ENCODE results near the gene ITGA2. TPM values are rescaled to one million over a fixed set of nuclear protein-coding genes. Genes with fewer than 3 reads are reported as not detected.

ITGA2 gene
- total and polyA plus RNA-seq, 9 of the 15 experiments (the other 6 are each of a cell fraction or from before 2014, with no cell fraction given), result 0.01 to 0.09 (median 0.03) TPM; not detected in 5

GRCh38 chr5:53017794-53018391 lies 28.7 kb downstream of the ITGA2 start (continued):
- TF ChIP-seq THAP7 (CRISPR knock-in tag; IDR thresholded peaks at IDR 0.05) (no peak), LEF1 (IDR thresholded peaks at IDR 0.05) (no peak)

- H3K4me3 ChIP-seq, result no peak overlapping the region
- H3K27me3 ChIP-seq (ENCODE audit: control insufficient read depth in 2 of 2, insufficient read depth in 2 of 2, low read length in 2 of 2), result peaks cover 0 to 11% of the 10 kb centered on the region in 2 experiments; a peak in 1 of 5 replicates
- H2AFZ ChIP-seq (ENCODE audit: low read depth, low read length), result no peak overlapping the region
- H3K27ac ChIP-seq (ENCODE audit: extremely low read depth, low read depth, low read length), result no peak overlapping the region
- FAIRE-seq, result peak; percentile 52
- POLR2A ChIA-PET, result no interaction called here
- peak in 3 of 4 experiments; percentile 12 to 37 (median 27) for DNase-seq (ENCODE audit: extremely low read depth in 1 of 4, low spot score in 3 of 4)
- in situ Hi-C loops (cut with MboI), result no loop called here
- H3K36me3 ChIP-seq (ENCODE audit: control insufficient read depth, insufficient read depth, low read length), result no peaks in the 10 kb centered on the region
- no peaks in the 10 kb centered on the region for H3K9me1 ChIP-seq (ENCODE audit: control insufficient read depth, insufficient read depth, low read length)
- H3K9me3 ChIP-seq (replicated peaks; ENCODE audit: control insufficient read depth, insufficient read depth, low read depth, low read length), result no peaks in the 10 kb centered on the region
- intact Hi-C loops (cut with micrococcal nuclease), result no loop called here
- peak; percentile 81 for ATAC-seq
- CTCF ChIA-PET (ENCODE audit: low intra/inter-chr PET ratio), result no interaction called here
- no TSS peak for BruUV-seq (replicated peaks)
- no peak overlapping the region for H3K9ac ChIP-seq (ENCODE audit: insufficient read depth in 1 of 2, low read depth in 2 of 2, low read length in 2 of 2)
- H4K20me1 ChIP-seq (replicated peaks; ENCODE audit: control insufficient read depth, insufficient read depth, low read length), result no peaks in the 10 kb centered on the region
- H3K4me2 ChIP-seq (ENCODE audit: insufficient read depth, low read length), result no peak overlapping the region
- H3K79me2 ChIP-seq (ENCODE audit: control insufficient read depth, insufficient read depth, low read length), result no peaks in the 10 kb centered on the region
- H3K4me1 ChIP-seq (replicated peaks in 1 of 2; ENCODE audit: control insufficient read depth in 2 of 2, insufficient read depth in 2 of 2, low read length in 2 of 2), result no peaks in the 10 kb centered on the region; a peak in 1 of 5 replicates
- 6% methylated on average over 4 of the region's 4 CpGs for WGBS (ENCODE audit: insufficient coverage, low coverage, missing lambda C conversion rate)
- TF ChIP-seq ARID1B (IDR thresholded peaks at IDR 0.05), result peak; percentile 71
- TF ChIP-seq EP300 (IDR thresholded peaks at IDR 0.05; ENCODE audit: low read length), result 0 out of 2 replicates have a peak, but pooled peaks have one; percentile 7
- 0 out of 2 replicates have a peak, but pooled peaks have one; percentile 45 for TF ChIP-seq JUNB (CRISPR knock-in tag; conservative IDR thresholded peaks at IDR 0.05)
- peak; percentile 79 for TF ChIP-seq DPF2 (IDR thresholded peaks at IDR 0.05)
- TF ChIP-seq MEIS2 (IDR thresholded peaks at IDR 0.05; ENCODE audit: partially characterized antibody), result peak; percentile 52
- no peak for TF ChIP-seq SMAD3 (CRISPR knock-in tag; conservative IDR thresholded peaks at IDR 0.05)
- TF ChIP-seq ZNF589 (CRISPR knock-in tag; IDR thresholded peaks at IDR 0.05; ENCODE audit: low read depth), result no peak
- TF ChIP-seq HINFP (tag; conservative IDR thresholded peaks at IDR 0.05; ENCODE audit: low read depth), result no peak
- no peak for TF ChIP-seq MCM5 (IDR thresholded peaks at IDR 0.05; ENCODE audit: low read depth)
- 0 out of 2 replicates have a peak, but pooled peaks have one; percentile 38 for TF ChIP-seq CTBP1 (IDR thresholded peaks at IDR 0.05; ENCODE audit: borderline replicate concordance)
- peak; percentile 86; the same call in 1 of the 2 replicates for TF ChIP-seq SMARCE1 (IDR thresholded peaks at IDR 0.05)
- peak in 1 of 3 experiments; percentile 9; a peak in 1 of 6 replicates for TF ChIP-seq CTCF (IDR thresholded peaks at IDR 0.05 in 2 of 3, conservative IDR thresholded peaks at IDR 0.05 in 1 of 3; ENCODE audit: insufficient read depth in 2 of 3, low read depth in 1 of 3, low read length in 3 of 3)
- peak; percentile 83 for TF ChIP-seq HES1 (IDR thresholded peaks at IDR 0.05; ENCODE audit: low read depth)
- peak; percentile 39; the same call in 1 of the 2 replicates for TF ChIP-seq FOXJ2 (tag; IDR thresholded peaks at IDR 0.05)
- peak in 1 of 2 experiments; percentile 30; a peak in 2 of 4 replicates for TF ChIP-seq KDM1A (IDR thresholded peaks at IDR 0.05)
- no peak for TF ChIP-seq NCOR1 (IDR thresholded peaks at IDR 0.05)
These were observed 30.2 kb downstream of the ITGA2 start for GRCh38 chr5:53019320-53019719.

All from K562 (cell line).